WTC11 (cell line): ENCODE results near the gene KCNG2. TPM values are rescaled to one million over a fixed set of nuclear protein-coding genes. Genes with fewer than 3 reads are reported as not detected.

Source experiments
- ATAC-seq: fragments of 200-7000 bp; cut with Tn5 transposase; 2 replicates; pipeline ENCODE4 v1.10.0; 2021; ENCODE audit warnings: mild to moderate bottlenecking, moderate library complexity
- CTCF ChIA-PET: fragments of 300-600 bp; sonication (Branson Sonifier 250); formaldehyde crosslinking; loops from one replicate; lab custom pipeline; 2021; ENCODE audit warnings: antibody characterized with exemption; lab: Charles Lee
- POLR2A ChIA-PET: fragments of 350-600 bp; sonication (Branson Sonifier 250); formaldehyde crosslinking; loops from one replicate; lab custom pipeline; 2021; ENCODE audit warnings: antibody characterized with exemption; lab: Charles Lee
- DNase-seq: peaks from one replicate; pipeline ENCODE4 v3.0.0; 2021; ENCODE audit warnings: low spot score
- H3K27ac Mint-ChIP-seq: 2 replicates; pipeline ENCODE4 v1.8.0; 2021; ENCODE audit warnings: mixed read lengths
- H3K27me3 Mint-ChIP-seq: 2 replicates; pipeline ENCODE4 v1.8.0; 2021; ENCODE audit warnings: low read depth, mild to moderate bottlenecking, moderate library complexity, mixed read lengths
- H3K36me3 Mint-ChIP-seq: 2 replicates; pipeline ENCODE4 v1.8.0; 2021; ENCODE audit warnings: mixed read lengths
- H3K4me1 Mint-ChIP-seq: 2 replicates; pipeline ENCODE4 v1.8.0; 2022; ENCODE audit warnings: mixed read lengths
- H3K4me3 Mint-ChIP-seq: 2 replicates; pipeline ENCODE4 v1.8.0; 2021; ENCODE audit warnings: mild to moderate bottlenecking, moderate library complexity, mixed read lengths
- H3K9me3 Mint-ChIP-seq: 2 replicates; pipeline ENCODE4 v1.8.0; 2021; ENCODE audit warnings: mixed read lengths
- ATF2 ChIP-seq: sonication (generic); formaldehyde crosslinking; IDR thresholded peaks from 2 replicates; pipeline ENCODE4 v1.8.1; 2022; ENCODE audit warnings: low read depth, missing genetic modification reagents, borderline replicate concordance
- CBFB ChIP-seq: sonication (generic); formaldehyde crosslinking; IDR thresholded peaks from 2 replicates; pipeline ENCODE4 v1.8.1; 2022; ENCODE audit warnings: mild to moderate bottlenecking, low read depth, missing genetic modification reagents
- E2F1 ChIP-seq: sonication (generic); formaldehyde crosslinking; IDR thresholded peaks from 2 replicates; pipeline ENCODE4 v1.8.0; 2022; ENCODE audit warnings: mild to moderate bottlenecking, missing genetic modification reagents
- EMX1 ChIP-seq: fragments of 250-450 bp; sonication (Bioruptor Pico); IDR thresholded peaks from 2 replicates; pipeline ENCODE4 v1.8.0; 2021; ENCODE audit warnings: mild to moderate bottlenecking
- FOXJ3 ChIP-seq: sonication (generic); formaldehyde crosslinking; IDR thresholded peaks from 2 replicates; pipeline ENCODE4 v1.9.0; 2021; ENCODE audit warnings: missing genetic modification reagents, mild to moderate bottlenecking, borderline replicate concordance
- FOXK1 ChIP-seq: sonication (generic); formaldehyde crosslinking; IDR thresholded peaks from 2 replicates; pipeline ENCODE4 v1.8.0; 2022; ENCODE audit warnings: mild to moderate bottlenecking, moderate library complexity, missing genetic modification reagents
- HMGA2 ChIP-seq: fragments of 250-450 bp; sonication (Bioruptor Pico); IDR thresholded peaks from 2 replicates; pipeline ENCODE4 v1.4.0; 2021; ENCODE audit warnings: mild to moderate bottlenecking, moderate library complexity
- HMGXB4 ChIP-seq: sonication (generic); formaldehyde crosslinking; IDR thresholded peaks from 2 replicates; pipeline ENCODE4 v1.8.1; 2023; ENCODE audit warnings: mild to moderate bottlenecking, moderate library complexity, missing genetic modification reagents
- NFE2L1 ChIP-seq: sonication (generic); formaldehyde crosslinking; IDR thresholded peaks from 2 replicates; pipeline ENCODE4 v1.8.1; 2023; ENCODE audit warnings: missing genetic modification reagents
- RELA ChIP-seq: sonication (generic); formaldehyde crosslinking; IDR thresholded peaks from 2 replicates; pipeline ENCODE4 v1.8.1; 2022; ENCODE audit warnings: missing genetic modification reagents, mild to moderate bottlenecking, borderline replicate concordance
- RORB ChIP-seq: fragments of 250-450 bp; sonication (Bioruptor Pico); IDR thresholded peaks from 2 replicates; pipeline ENCODE4 v1.9.0; 2021; ENCODE audit warnings: mild to moderate bottlenecking
- SOX15 ChIP-seq: fragments of 250-450 bp; sonication (Bioruptor Pico); IDR thresholded peaks from 2 replicates; pipeline ENCODE4 v1.9.0; 2021; ENCODE audit warnings: mild to moderate bottlenecking
- ZBTB43 ChIP-seq: sonication (generic); formaldehyde crosslinking; IDR thresholded peaks from 2 replicates; pipeline ENCODE4 v1.8.1; 2023; ENCODE audit warnings: mild to moderate bottlenecking, missing genetic modification reagents
- ZNF219 ChIP-seq: sonication (generic); formaldehyde crosslinking; IDR thresholded peaks from 2 replicates; pipeline ENCODE4 v1.8.0; 2023; ENCODE audit warnings: missing genetic modification reagents, mild to moderate bottlenecking, borderline replicate concordance
- total RNA-seq: library from RNA; stranded (reverse); gene quantifications from 3 replicates; pipeline ENCODE4 v1.2.3, GENCODE V29; 2021
- TF ChIP-seq, protein P1 (sequence below): sonication (generic); formaldehyde crosslinking; IDR thresholded peaks from 2 replicates; pipeline ENCODE4 v1.8.0; 2023; ENCODE audit warnings: missing genetic modification reagents
- TF ChIP-seq, protein P2 (sequence below): fragments of 250-450 bp; sonication (Bioruptor Pico); IDR thresholded peaks from 2 replicates; pipeline ENCODE4 v1.9.0; 2021; ENCODE audit warnings: mild to moderate bottlenecking, borderline replicate concordance

KCNG2 gene
- total RNA-seq, 1 experiment from 2014 or later: 0.50 TPM

GRCh38 chr18:79779700-79780190 is 18.0 kb upstream of the KCNG2 start:
- no peak overlapping the region for H3K4me3 Mint-ChIP-seq
- H3K27ac Mint-ChIP-seq: no peak overlapping the region
- H3K27me3 Mint-ChIP-seq: peaks cover 14% of the 10 kb centered on the region
- CTCF ChIA-PET: no interaction called here
- no peak for DNase-seq
- TF ChIP-seq, protein P1, sequence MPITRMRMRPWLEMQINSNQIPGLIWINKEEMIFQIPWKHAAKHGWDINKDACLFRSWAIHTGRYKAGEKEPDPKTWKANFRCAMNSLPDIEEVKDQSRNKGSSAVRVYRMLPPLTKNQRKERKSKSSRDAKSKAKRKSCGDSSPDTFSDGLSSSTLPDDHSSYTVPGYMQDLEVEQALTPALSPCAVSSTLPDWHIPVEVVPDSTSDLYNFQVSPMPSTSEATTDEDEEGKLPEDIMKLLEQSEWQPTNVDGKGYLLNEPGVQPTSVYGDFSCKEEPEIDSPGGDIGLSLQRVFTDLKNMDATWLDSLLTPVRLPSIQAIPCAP (CRISPR knock-in tag): no peak
- TF ChIP-seq SOX15 (no peak), NFE2L1 (CRISPR knock-in tag) (no peak)
- TF ChIP-seq, all 79 proteins: peak for 0
- Mint-ChIP-seq H3K4me1 (no peaks in the 10 kb centered on the region), H3K36me3 (no peaks in the 10 kb centered on the region), H3K9me3 (peaks cover 8% of the 10 kb centered on the region; the same call in 1 of the 2 replicates)
- ATAC-seq: no peak
- POLR2A ChIA-PET: no interaction called here

DNA sequence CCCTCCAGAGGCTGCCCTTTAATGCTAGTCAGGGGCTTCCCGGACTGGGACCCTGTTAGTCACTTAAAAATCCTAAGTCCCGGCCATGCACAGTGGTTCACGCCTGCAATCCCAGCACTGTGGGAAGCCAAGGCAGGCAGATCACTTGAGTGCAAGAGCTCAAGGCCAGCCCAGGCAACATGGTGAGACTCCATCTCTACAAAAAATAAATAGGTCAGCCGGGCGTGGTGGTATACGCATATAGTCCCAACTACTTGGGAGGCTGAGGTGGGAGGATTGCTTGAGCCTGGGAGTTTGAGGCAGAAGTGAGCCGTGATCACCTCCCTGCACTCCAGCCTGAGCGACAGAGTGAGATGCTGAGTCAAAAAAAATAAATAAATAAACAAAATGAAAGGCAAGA is 17.2 kb upstream of the KCNG2 start:
- H3K27me3 Mint-ChIP-seq: peaks cover 18% of the 10 kb centered on the region
- ChIA-PET CTCF (no interaction called here), POLR2A (no interaction called here)
- DNase-seq (no peak), ATAC-seq (no peak)
- H3K9me3 Mint-ChIP-seq: peaks cover 8% of the 10 kb centered on the region; the same call in 1 of the 2 replicates
- H3K4me1 Mint-ChIP-seq: no peaks in the 10 kb centered on the region
- H3K4me3 Mint-ChIP-seq: no peak overlapping the region
- no peak overlapping the region for H3K27ac Mint-ChIP-seq
- H3K36me3 Mint-ChIP-seq: no peaks in the 10 kb centered on the region
- TF ChIP-seq CBFB (CRISPR knock-in tag) (no peak), HMGXB4 (CRISPR knock-in tag) (no peak), RORB (CRISPR knock-in tag) (no peak), ZBTB43 (CRISPR knock-in tag) (no peak)

DNA sequence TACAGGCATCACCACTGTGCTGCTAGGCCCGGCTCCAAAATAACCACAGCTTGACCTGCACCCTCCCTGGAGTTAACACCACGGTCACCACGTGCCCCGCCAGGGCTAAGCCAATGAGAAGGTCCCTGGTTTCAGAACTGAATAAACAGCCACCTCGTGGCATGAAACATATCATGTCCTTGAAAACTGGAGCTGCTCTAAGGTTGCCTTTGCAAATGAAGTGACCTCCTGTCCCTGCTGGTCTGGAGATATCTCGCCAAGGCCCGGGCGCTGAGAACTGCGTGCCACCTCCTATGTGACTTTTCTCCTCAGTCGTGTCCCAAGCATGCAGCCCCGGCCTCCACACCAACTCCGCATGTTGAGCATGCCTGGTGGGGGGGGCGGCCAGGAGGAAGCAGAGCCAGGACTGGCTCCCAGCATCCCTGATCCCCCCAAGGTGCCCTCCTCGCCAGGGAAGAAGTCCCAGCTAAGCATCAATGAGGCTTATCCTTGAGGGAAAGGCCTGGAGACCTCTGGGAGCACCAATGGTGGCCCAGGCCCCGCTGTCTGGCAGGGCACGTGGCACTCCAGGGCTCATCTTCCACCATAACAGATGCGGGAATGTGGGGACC is 16.3 kb upstream of the KCNG2 start:
- H3K27me3 Mint-ChIP-seq: peaks cover 21% of the 10 kb centered on the region
- peaks cover 8% of the 10 kb centered on the region; the same call in 1 of the 2 replicates for H3K9me3 Mint-ChIP-seq
- no peak for DNase-seq
- no peak for TF ChIP-seq ZNF219
- TF ChIP-seq, all 79 proteins: peak for 0
- Mint-ChIP-seq H3K4me3 (no peak overlapping the region), H3K36me3 (no peaks in the 10 kb centered on the region), H3K4me1 (no peaks in the 10 kb centered on the region), H3K27ac (no peak overlapping the region)
- ATAC-seq: no peak
- ChIA-PET POLR2A (no interaction called here), CTCF (no interaction called here)

- H3K27me3 Mint-ChIP-seq: peaks cover 34% of the 10 kb centered on the region
- CTCF ChIA-PET: interaction anchor here (0.9 kb wide), 1 partner anchor 15 kb away, joined by 4 read pairs; the partner anchor contains the start of gene KCNG2
- no peak for TF ChIP-seq RELA
- TF ChIP-seq ATF2 (CRISPR knock-in tag): no peak
- TF ChIP-seq FOXK1 (CRISPR knock-in tag): no peak
- TF ChIP-seq, protein P2, sequence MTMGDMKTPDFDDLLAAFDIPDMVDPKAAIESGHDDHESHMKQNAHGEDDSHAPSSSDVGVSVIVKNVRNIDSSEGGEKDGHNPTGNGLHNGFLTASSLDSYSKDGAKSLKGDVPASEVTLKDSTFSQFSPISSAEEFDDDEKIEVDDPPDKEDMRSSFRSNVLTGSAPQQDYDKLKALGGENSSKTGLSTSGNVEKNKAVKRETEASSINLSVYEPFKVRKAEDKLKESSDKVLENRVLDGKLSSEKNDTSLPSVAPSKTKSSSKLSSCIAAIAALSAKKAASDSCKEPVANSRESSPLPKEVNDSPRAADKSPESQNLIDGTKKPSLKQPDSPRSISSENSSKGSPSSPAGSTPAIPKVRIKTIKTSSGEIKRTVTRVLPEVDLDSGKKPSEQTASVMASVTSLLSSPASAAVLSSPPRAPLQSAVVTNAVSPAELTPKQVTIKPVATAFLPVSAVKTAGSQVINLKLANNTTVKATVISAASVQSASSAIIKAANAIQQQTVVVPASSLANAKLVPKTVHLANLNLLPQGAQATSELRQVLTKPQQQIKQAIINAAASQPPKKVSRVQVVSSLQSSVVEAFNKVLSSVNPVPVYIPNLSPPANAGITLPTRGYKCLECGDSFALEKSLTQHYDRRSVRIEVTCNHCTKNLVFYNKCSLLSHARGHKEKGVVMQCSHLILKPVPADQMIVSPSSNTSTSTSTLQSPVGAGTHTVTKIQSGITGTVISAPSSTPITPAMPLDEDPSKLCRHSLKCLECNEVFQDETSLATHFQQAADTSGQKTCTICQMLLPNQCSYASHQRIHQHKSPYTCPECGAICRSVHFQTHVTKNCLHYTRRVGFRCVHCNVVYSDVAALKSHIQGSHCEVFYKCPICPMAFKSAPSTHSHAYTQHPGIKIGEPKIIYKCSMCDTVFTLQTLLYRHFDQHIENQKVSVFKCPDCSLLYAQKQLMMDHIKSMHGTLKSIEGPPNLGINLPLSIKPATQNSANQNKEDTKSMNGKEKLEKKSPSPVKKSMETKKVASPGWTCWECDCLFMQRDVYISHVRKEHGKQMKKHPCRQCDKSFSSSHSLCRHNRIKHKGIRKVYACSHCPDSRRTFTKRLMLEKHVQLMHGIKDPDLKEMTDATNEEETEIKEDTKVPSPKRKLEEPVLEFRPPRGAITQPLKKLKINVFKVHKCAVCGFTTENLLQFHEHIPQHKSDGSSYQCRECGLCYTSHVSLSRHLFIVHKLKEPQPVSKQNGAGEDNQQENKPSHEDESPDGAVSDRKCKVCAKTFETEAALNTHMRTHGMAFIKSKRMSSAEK (CRISPR knock-in tag): no peak
- TF ChIP-seq HMGA2: no peak
- no peak for TF ChIP-seq EMX1
- no peak for TF ChIP-seq ZNF219
- no peak for TF ChIP-seq FOXJ3 (CRISPR knock-in tag)
- no peak for TF ChIP-seq E2F1 (CRISPR knock-in tag)
Measured at GRCh38 chr18:79782566-79783308, 15.0 kb upstream of the KCNG2 start.

More at GRCh38 chr18:79782566-79783308, 15.0 kb upstream of the KCNG2 start:
- no peaks in the 10 kb centered on the region for H3K36me3 Mint-ChIP-seq
- H3K4me1 Mint-ChIP-seq: no peaks in the 10 kb centered on the region
- ATAC-seq (no peak), DNase-seq (no peak)
- H3K4me3 Mint-ChIP-seq: no peak overlapping the region
- H3K27ac Mint-ChIP-seq: no peak overlapping the region
- POLR2A ChIA-PET: no interaction called here
- no peaks in the 10 kb centered on the region for H3K9me3 Mint-ChIP-seq
